ENCODE measurements around the gene NT5DC3. TPM values are rescaled to one million over a fixed set of nuclear protein-coding genes. Genes with fewer than 3 reads are reported as not detected.

NT5DC3 gene
- total and polyA plus RNA-seq, 2 of the 13 experiments (the other 11 are each of a cell fraction or from before 2014, with no cell fraction given), result 3.2 to 6.6 TPM

DNA sequence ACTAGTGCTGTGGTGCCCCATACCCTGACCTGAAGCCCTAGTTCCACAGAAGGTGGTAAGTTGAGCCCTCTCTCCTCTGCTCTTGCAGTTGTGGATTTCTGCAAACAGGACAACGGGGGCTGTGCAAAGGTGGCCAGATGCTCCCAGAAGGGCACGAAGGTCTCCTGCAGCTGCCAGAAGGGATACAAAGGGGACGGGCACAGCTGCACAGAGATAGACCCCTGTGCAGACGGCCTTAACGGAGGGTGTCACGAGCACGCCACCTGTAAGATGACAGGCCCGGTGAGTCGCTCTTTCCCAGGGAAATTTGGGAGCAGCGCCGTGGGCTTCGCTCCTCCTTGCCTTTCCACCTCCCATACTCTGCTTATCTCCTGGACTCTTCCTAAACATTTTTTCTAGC is 92.2 kb downstream of the NT5DC3 start:
- Histone ChIP-seq H3K27ac (ENCODE audit: extremely low read length, insufficient read depth, low read length) (no peak overlapping the region), H3K4me1 (ENCODE audit: insufficient read depth, low read length) (no peaks in the 10 kb centered on the region), H3K9me3 (ENCODE audit: low read length) (no peaks in the 10 kb centered on the region), H4K20me1 (ENCODE audit: insufficient read depth, low read length) (no peaks in the 10 kb centered on the region), H2AFZ (ENCODE audit: low read length) (no peak overlapping the region), H3K79me2 (ENCODE audit: insufficient read depth, low read length) (no peaks in the 10 kb centered on the region), H3K9ac (ENCODE audit: insufficient read depth, low read depth, low read length) (no peak overlapping the region), H3K36me3 (replicated peaks in 1 of 2; ENCODE audit: control insufficient read depth in 1 of 2, insufficient read depth in 2 of 2, low read length in 2 of 2) (no peaks in the 10 kb centered on the region), H3K4me2 (ENCODE audit: low read depth, low read length) (no peak overlapping the region), H3K27me3 (ENCODE audit: control insufficient read depth in 1 of 2, insufficient read depth in 2 of 2, low read length in 2 of 2) (no peaks in the 10 kb centered on the region), H3K4me3 (replicated peaks in 1 of 3; ENCODE audit: insufficient read depth in 1 of 3, low read depth in 2 of 3, low read length in 3 of 3) (no peak overlapping the region)
- DNase-seq (ENCODE audit: low spot score), result no peak
- 82% methylated on average over 11 of the region's 12 CpGs for whole genome bisulfite sequencing (ENCODE audit: low lambda C conversion rate)
- in situ Hi-C loops (cut with HindIII; ENCODE audit: extremely low pct_ligation_motif_present, low pct_unique_long_range_greater_than_20kb), result no loop called here
- ChIA-PET CTCF (ENCODE audit: low intra/inter-chr PET ratio, low total read pairs) (no interaction called here), POLR2A (no interaction called here)
- no peak for TF ChIP-seq HMGA1 (CRISPR knock-in tag; conservative IDR thresholded peaks at IDR 0.05)
- no peak for TF ChIP-seq MBD4 (IDR thresholded peaks at IDR 0.05; ENCODE audit: borderline replicate concordance, low read length)
- TF ChIP-seq SIN3B (IDR thresholded peaks at IDR 0.05; ENCODE audit: low read length), result no peak
- TF ChIP-seq ZBTB4 (CRISPR knock-in tag; IDR thresholded peaks at IDR 0.05; ENCODE audit: borderline replicate concordance), result no peak
- no TSS peak for BruUV-seq (replicated peaks)
- no peak for FAIRE-seq
- intact Hi-C loops (cut with micrococcal nuclease; ENCODE audit: unreplicated experiment), result no loop called here
- ATAC-seq, result no peak

- 0% methylated on average over 2 of the region's 2 CpGs for WGBS (ENCODE audit: low lambda C conversion rate)
Measured at GRCh38 chr12:103748002-103748401, 93.0 kb downstream of the NT5DC3 start.

More at GRCh38 chr12:103748002-103748401, 93.0 kb downstream of the NT5DC3 start:
- Histone ChIP-seq H3K36me3 (replicated peaks in 1 of 2; ENCODE audit: control insufficient read depth in 1 of 2, insufficient read depth in 2 of 2, low read length in 2 of 2) (no peaks in the 10 kb centered on the region), H3K4me2 (ENCODE audit: low read depth, low read length) (no peak overlapping the region), H3K79me2 (ENCODE audit: insufficient read depth, low read length) (no peaks in the 10 kb centered on the region), H3K4me1 (ENCODE audit: insufficient read depth, low read length) (no peaks in the 10 kb centered on the region), H3K27ac (ENCODE audit: extremely low read length, insufficient read depth, low read length) (no peak overlapping the region), H4K20me1 (ENCODE audit: insufficient read depth, low read length) (no peaks in the 10 kb centered on the region), H3K27me3 (ENCODE audit: control insufficient read depth in 1 of 2, insufficient read depth in 2 of 2, low read length in 2 of 2) (no peaks in the 10 kb centered on the region), H3K9me3 (ENCODE audit: low read length) (no peaks in the 10 kb centered on the region), H3K9ac (ENCODE audit: insufficient read depth, low read depth, low read length) (no peak overlapping the region), H2AFZ (ENCODE audit: low read length) (no peak overlapping the region), H3K4me3 (replicated peaks in 1 of 3; ENCODE audit: insufficient read depth in 1 of 3, low read depth in 2 of 3, low read length in 3 of 3) (no peak overlapping the region)
- DNase-seq (ENCODE audit: low spot score) (no peak), FAIRE-seq (no peak), ATAC-seq (no peak)
- ChIA-PET CTCF (ENCODE audit: low intra/inter-chr PET ratio, low total read pairs) (no interaction called here), POLR2A (no interaction called here)
- TF ChIP-seq ARNT (IDR thresholded peaks at IDR 0.05) (no peak), ZNF234 (CRISPR knock-in tag; conservative IDR thresholded peaks at IDR 0.05) (no peak), SCMH1 (CRISPR knock-in tag; IDR thresholded peaks at IDR 0.05; ENCODE audit: borderline replicate concordance) (no peak), ZNF615 (CRISPR knock-in tag; IDR thresholded peaks at IDR 0.05; ENCODE audit: borderline replicate concordance) (no peak), ZNF383 (CRISPR knock-in tag; IDR thresholded peaks at IDR 0.05; ENCODE audit: borderline replicate concordance) (no peak), CBX2 (IDR thresholded peaks at IDR 0.05; ENCODE audit: low read depth, low read length) (no peak), CBX2 (CRISPR knock-in tag; IDR thresholded peaks at IDR 0.05; ENCODE audit: low read depth) (no peak), CBX5 (CRISPR knock-in tag; IDR thresholded peaks at IDR 0.05; ENCODE audit: borderline replicate concordance) (no peak), RXRB (CRISPR knock-in tag; IDR thresholded peaks at IDR 0.05; ENCODE audit: borderline replicate concordance) (no peak)
- TF ChIP-seq, protein P1, sequence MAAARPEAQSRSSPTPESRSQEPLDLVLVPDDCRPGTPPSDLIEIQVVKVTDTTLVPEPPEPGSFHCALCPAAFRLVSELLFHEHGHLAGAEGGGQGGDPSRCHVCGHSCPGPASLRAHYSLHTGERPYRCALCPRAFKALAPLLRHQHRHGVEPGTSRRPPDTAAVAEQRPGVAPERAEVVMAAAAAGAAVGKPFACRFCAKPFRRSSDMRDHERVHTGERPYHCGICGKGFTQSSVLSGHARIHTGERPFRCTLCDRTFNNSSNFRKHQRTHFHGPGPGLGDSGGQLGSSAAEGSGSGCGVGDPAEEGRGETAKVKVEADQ (CRISPR knock-in tag; IDR thresholded peaks at IDR 0.05; ENCODE audit: borderline replicate concordance), result no peak
- intact Hi-C loops (cut with micrococcal nuclease; ENCODE audit: unreplicated experiment), result no loop called here
- in situ Hi-C loops (cut with HindIII; ENCODE audit: extremely low pct_ligation_motif_present, low pct_unique_long_range_greater_than_20kb), result no loop called here
- BruUV-seq (replicated peaks), result no TSS peak

Measured in HepG2 (cell line).